IPS DF 19.7 (cell line): Measurements from ENCODE around the gene FAM110D.

ENCODE experiments used
- DNase-seq: peaks from one replicate; pipeline ENCODE4 v3.0.0-alpha.2; 2013; ENCODE audit warnings: low read depth, low spot score

Gene FAM110D

DNA sequence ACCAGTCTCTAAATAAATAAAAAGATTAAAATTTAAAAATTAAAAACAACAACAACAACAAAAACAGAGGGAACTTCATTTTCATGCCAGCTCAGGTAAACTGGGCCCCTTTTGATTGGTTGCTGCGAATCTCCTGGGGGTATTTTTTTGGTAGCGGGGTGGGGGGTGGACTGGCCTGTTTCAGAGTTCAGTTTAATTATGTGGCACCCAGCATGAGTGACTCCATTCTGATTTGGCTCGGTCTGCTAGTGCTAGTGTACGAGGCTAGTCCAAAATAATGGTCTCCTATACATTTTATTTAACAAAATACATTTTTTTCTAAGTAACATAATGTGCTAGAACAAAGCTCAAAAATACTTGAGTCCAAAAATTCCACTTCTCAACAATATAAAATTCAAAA lies 29.1 kb upstream of the FAM110D start:
- no peak for DNase-seq

DNA sequence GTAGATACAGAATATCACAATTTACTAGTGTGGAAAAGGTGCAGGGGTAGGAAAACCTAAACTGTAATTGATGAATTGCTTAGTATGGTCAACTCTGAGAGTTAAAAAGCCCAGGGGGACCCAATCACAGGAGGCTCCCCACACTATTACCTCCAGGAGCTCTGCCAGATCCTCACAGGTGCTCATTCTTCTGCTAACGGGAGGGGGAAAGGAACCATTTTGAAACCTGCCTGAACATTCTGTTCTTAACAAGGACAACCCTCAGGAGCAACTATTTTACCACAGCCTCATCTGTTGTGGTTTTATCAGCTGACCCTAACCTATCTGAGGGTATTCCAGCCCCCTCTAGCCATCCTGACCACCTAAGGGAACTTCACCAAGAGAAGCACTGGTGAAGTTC lies 28.2 kb upstream of the FAM110D start:
- DNase-seq, result no peak

DNA sequence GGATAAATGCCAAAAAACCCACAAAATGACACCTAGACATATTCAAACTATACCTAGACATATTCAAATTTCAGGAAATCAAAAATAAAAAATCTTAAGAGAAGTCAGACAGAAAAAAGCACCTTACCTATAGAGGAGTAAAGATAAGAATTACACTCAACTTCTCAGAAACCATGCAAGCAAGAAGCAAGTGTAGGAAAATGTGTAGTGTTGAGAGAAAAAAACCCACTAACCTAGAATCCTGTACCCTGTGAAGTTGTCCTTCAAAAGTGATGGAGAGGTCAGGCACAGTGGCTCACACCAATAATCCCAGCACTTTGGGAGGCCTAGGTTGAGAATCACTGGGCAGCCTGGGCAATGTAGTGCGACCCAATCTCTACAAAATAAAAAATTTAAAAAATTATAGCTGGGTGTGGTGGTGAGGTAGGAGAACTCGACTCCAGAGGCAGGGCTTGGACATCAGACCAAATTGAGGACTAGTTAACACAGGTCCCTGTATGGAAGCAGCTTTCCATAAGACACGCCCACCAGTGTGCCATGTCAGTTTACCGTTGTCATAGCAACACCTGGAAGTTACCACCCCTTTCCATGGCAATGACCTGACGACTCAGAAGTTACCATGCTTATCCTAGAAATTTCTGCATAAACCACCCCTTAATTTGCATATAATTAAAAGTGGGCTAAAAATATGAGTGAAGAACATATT lies 26.6 kb upstream of the FAM110D start:
- no peak for DNase-seq

DNA sequence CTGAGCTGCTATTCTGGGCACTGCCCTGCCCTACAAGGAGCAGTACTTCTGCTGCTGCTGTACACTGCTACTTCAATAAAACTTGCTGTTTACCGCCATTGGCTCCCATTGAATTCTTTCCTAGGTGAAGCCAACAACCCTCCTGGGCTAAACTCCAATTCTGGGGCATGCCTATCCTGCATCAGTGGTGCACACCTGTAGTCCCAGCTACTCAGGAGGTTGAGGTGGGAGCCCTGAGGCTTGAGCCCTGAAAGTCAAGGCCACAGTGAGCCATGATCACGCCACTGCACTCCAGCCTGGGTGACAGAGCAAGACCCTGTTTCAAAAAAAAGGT lies 26.1 kb upstream of the FAM110D start:
- DNase-seq, result no peak

DNA sequence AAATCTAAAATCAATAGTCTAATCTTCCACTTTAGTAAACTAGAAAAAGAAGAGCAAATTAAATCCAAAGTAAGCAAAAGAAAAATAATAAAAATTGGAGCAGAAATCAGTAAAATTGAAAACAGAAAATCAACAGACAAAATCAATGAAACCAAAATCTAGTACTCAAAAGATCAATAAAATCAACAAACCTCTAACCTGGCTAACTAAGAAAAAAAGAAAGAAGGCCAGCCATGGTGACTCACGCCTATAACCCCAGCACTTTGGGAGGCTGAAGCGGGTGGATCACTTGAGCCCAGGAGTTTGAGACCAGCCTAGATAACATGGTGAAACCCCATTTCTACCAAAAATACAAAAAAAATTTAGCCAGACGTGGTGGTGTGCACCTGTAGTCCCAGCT lies 24.4 kb upstream of the FAM110D start:
- DNase-seq, result no peak

DNA sequence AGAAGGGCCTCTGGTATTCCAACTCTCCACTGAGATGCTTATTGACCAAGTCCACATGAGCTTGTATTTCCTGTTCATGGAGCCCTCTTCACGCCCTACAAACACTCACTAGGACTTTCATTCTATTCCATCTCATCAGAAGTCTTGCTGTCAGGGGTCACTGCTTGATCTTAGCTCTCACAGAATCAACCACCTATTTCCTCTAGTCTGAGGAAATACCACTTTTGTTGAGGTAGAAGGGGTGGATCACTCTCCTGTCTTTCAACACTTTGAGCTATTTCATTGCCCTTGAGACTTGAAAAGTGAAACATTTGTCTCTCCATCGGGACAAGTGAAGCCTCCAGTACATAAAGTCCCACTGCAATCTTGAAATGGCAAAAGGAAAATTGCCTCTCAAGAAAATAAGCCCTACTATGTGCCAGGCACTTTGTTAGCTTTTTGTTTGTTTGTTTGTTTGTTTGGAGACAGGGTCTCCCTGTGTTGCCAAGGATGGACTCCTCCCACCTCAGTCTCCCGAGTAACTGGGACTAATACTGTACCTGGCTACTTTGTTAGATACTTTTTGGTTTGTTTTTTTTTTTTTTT lies 19.8 kb upstream of the FAM110D start:
- no peak for DNase-seq

DNA sequence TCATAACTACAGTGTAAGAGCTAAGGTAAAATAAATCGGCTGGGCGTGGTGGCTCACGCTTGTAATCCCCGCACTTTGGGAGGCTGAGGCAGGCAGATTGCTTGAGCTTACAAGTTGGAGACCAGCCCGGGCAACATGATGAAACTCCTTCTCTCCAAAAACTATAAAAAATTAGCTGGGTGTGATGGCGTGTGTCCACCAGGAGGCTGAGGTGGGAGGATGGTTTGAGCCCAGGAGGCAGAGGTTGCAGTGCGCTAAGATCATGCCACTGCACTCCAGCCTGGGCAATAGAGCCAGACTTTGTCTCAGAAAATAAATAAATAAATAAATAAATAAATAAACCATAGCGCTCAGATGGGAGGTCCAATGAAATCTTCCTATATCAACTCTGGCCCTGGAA lies 16.7 kb upstream of the FAM110D start:
- no peak for DNase-seq

DNA sequence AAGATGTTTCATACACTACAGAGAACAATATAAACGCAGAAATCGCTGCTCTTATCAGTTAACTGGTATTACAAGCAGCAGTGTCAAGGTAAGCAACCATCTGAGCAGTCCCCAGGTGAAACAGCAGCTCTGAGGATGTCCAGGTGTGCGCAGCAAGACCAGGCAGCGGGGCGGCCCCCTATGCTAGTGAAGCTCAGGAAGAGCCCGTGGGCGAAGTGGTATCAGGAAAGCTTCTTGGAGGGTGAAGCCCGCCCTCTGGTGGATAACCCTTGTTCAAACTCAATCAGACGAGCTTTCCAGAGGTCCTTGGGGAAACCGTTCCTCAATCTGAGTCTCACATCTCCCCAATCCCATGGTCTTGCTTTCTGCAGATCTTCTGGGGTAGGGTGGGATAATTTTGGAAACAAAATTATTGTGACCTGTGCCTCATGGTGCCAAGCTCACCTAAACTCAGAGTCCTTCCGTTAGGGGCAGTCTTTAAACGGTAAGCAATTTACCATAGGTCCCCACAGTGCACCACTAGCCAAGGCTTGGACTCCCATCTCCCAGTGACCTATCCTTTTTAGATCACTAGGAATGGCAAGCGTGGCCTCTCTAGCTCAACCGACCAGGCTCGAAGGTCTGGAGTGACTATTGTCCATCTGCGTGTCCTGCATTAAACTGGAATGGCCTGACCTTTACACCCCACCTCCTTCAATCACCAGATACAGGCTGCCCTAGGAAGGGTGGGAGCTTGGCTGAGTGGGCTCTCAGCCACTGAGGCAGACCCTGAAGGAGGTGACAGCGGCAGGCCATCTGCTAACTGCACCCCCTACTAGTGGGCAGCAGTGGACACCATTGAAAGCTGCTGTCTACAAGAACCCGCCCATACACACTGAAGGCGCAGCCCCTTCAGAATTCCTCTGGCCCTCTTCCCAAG lies 13.6 kb upstream of the FAM110D start:
- DNase-seq, result no peak

DNA sequence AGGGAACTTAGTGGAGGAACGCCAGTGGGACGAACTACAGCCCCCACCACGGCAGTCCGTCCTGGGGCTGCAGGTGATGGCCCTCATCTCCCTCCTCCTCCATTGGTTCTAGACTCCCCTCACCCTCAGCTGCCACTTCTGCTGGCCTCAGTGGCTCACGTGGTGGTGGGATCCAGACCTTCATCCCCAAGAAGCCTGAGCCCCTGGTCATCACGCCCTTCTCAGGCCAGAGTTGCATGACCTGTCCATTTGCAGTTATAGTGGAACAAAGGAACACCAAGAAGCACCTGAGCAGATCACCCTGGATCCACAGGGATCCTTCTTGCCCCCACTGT lies 13.0 kb upstream of the FAM110D start:
- no peak for DNase-seq

DNA sequence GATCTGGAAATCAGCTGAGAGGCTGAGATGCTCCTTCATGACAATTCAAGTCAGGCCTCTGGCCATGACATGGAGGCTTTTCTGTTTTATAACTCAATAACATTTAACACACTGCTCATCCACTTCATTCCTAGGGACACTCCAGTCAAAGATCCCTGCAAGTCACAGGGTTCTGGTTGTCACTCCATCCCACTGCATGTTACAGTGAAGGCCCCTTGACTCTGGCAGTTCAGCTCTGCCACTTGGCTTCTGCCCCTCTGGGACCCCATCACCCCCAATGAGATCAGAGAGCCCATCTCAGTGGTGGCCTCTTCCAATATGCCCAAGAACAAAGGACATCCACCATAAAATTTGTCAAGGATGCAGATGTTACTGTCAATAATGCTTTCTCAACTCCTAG lies 10.0 kb upstream of the FAM110D start:
- DNase-seq, result no peak

DNA sequence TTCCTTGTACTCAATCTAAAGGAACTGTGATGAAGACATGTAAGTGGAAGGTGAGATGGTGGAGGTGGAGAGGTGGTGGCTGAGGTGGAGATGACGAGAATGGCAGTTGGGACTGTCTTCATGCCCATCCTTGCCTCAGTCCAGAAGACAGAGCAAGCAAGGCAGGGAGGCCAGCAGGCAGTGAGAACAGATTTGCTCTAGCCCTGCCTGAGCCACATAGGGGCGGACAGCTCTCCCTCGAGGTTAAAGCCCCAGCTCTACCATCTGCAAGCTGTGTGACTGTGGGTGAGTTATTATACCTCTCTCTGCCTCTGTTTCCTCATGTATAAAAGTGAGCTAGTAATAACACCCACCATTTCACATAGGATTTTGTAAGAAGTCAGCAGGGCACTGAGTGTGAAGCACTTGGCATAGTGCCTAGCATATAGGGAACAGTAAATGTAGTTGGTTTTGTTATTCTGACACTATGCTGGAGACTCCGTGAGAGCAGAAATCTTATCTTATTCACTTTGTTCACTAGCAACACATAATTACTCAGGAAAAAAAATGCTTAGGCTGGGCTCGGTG lies 4.8 kb upstream of the FAM110D start:
- DNase-seq, result no peak

DNA sequence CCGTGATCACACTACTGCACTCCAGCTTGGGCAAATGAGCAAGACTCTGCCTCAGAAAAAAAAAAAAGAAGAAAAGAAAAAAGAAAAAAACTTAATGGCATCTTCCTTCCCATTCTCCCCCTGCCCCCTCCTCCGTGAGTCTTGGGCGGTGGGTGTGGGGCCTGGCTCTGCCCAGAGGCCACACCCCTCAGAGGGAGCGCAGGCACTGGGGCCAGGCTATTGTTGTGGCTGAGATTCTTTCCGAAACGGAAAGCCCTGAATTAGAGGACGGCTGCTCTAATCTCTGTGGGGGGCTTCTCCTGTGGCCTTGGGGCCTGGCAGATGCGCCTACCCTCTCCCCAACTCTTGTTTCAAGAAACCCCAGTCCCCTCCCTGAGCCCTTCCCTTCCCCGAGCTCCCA lies 4.1 kb upstream of the FAM110D start:
- DNase-seq, result no peak

DNA sequence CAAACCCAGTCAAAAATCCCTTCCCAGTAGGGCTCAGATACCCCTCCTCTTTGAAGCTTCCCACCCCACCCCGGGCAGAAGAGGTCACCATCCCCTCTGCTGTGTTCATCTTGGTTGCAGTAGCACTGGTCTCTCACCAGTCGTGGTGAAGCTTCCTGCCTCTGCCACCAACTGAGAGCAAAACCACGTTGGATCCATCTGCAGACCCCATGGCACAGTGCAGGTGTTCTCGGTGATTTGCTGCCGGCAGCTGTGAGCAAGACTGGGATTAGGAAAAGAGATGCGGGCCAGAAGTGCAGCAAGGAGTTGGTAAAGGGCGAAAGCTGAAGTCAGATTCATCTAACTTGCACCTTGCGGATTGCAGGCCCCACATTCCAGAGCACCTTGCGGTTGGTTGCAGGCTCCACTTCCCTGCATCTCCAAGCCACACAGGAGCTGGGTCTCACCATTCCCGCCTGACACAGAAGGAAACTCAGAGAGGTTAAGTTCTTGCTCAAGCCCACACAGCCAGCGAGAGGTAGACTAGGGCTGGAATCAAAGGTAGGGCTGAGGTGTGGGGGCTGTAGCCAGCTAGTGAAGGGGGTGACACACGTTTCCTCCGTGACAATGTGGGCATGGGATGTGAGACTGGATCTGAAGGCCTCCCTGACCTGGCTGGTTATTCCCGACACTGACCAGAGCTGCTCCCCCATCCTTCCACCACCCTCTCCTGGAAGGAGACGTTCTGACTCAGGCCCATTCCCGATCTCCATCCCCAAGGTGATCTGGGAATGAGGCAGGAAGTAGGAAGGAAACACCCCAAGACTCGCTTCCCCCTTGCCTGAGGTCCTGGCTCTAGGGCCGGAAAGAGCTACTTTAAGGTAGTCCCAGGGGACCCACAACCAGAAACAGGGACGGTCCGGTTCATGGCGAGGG lies 3.3 kb upstream of the FAM110D start:
- no peak for DNase-seq

DNA sequence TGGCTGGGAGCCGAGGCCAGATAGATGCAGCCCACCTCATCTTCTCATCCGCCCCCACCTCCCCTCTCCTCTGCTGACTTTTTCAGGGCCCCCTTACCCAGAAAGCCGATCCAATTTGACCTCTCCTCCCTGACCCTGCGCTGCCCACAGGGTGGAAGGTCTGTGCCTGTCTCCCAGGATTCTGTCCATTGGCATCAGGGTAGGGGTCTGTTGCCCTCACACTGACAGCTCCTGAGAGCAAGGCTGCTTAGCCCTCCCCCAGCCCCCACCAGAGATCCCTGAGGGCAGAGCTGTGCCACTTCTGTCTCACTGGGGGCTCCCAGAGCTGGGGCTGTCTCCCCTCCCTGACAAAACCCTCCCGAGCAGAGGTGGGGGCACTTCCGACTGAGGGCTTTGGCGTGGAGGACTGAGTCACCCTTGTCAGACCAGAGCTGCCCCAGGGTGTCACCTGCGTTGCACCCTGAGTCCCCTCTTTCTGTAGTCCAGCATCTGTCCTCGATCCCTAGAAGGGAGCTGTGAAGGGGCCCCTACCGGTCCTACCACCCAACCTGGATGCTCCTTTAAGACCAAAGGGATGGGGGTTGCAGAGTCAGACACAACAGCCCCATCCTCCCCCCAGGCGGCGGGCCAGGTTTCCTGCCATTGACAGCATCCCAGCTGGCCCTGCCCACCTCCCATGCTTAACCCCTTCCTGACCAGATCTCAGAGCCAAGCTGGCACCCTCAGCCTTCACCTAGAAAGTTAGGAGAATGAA lies 2.4 kb upstream of the FAM110D start:
- no peak for DNase-seq

DNA sequence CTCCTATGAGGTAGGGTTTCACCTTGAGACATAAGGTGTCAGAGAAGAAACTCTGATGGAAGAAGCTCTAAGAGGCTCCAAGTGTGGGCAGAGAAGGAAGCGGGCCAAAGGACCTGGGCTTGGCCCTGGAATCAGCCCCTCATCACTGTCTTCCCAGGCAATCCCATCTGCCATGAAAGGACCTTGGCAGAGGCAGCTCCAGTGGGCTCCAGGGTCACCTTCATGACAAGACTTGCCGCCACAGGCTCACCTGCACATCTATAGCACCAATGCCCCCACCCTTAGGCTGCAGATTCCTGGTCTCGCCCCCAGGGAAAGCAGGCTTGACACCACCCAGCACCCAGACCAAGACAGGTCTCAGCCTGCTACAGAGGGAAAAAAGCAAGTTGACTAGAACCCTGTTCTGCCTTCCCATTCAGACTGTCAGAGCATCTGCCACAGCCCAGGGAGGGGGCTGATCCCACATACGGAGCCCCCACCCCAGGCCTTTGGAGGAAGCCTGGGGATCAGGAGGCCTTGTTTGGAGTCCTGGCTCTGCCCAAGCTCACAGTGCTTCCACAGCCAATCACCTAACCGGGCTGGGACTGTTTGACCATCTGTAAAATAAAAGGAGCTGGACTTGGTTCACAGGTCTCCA lies 490 bp upstream of the FAM110D start:
- no peak for DNase-seq

DNA sequence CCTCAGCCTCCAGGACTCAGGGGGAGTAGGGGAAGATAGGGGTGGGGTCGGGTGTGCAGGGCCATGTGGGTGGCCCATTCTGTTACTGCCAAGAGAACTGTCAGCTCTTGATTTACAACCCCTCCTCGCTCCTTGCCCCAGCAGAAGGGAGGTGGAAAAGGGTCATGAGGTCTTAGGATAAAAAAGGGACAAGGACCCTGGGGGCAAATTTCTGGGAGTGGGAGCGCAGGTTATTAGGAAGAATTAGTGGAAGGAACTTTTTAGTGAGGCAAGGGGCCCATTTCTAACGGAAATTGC lies 812 bp downstream of the FAM110D start:
- DNase-seq, result no peak

DNA sequence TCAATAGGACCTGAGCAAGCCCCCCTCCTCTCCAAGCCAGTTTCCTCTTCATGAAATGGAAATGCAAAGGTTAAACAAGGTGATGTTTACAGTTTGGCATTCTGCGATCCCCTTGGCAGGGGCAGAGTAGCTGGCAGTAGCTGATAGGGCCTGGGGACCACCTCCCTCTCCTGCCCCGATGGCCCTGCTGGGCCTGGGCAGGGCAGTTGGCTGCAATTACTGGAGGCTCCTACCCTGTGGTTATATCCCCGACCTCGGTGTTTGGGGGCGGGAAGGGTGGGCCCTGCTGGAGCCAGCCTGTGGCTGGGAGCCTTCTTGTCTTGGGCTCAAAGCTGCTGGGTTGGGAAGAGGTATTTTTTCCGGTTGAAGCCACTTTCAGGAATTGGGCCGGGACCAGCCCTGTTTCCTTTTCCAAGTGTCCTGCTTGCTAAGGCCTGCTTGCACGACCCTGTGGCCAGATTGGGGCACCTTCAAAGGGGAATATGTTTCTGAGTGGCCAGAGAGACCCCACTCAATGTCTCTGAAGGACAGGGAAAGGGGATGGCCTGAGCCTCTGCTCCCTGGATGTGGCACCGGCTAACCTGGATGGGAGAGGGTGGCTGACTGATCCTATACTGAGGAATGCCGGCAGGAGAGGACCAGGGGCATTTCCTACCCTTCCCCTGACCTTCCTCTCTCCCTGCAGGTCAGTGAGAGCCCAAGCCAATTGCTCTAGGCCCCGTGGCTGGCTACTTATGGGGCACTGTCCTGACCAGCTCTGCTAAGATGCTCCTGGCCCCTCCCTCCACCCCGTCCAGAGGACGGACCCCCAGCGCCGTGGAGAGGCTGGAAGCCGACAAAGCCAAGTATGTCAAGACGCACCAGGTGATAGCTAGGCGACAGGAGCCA lies 1.9 kb downstream of the FAM110D start:
- DNase-seq, result no peak

DNA sequence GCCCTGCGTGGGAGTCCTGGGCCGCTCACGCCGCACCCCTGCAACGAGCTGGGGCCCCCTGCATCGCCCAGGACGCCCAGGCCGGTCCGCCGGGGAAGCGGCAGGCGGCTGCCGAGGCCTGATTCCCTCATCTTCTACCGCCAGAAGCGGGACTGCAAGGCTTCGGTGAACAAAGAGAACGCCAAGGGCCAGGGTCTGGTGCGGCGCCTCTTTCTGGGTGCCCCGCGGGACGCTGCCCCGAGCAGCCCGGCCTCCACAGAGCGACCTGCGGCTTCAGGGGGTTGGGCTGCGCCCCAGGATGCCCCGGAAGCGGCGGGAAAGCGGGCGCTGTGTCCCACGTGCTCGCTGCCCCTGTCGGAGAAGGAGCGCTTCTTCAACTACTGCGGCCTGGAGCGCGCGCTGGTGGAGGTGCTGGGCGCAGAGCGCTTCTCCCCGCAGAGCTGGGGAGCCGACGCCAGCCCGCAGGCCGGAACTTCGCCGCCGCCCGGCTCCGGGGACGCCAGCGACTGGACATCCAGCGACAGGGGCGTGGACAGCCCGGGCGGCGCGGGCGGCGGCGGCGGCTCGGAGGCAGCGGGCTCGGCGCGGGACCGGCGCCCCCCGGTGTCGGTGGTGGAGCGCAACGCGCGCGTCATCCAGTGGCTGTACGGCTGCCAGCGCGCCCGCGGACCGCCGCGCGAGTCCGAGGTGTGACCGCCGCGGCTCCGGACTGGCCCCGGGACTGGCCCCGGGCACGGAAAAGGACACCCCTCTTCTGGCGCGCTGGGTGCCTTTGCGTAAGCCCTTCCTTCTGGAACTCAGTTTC lies 2.7 kb downstream of the FAM110D start:
- no peak for DNase-seq

DNA sequence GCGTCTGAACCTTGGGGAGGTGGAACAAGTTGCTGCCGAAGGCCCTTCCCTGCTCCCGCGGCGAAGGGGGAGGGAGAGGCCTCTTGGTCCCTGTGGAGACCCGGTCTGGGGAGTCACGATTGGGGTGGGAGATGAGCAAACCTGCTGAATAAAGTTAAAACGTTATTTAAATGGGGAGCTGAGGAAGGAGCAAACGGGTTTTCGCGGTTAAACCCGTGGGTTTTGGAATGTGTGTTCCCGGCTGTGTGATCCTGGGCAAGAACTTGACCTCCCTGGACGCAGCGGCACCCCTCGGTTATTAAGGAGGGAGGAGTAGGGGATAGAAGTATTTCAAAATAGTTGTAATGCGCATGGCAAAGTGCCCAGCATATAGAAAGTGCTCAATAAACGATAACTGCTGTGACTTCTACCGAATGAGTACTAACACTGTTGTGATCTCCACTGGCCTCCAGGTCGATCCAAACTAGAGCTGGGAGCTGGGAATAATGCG lies 3.4 kb downstream of the FAM110D start:
- DNase-seq, result no peak
